ENCODE data around the gene RMND1. TPM values are rescaled to one million over a fixed set of nuclear protein-coding genes. Genes with fewer than 3 reads are reported as not detected.

Gene RMND1
- 29.2 and 51.0 TPM in 2 replicates for total RNA-seq

GRCh38 chr6:151451950-151452749, at the start of gene RMND1:
Gene RMND1, minus strand, starts transcription at chr6:151452126. Its CDS starts 6,315 bp downstream, at chr6:151445811.

DNA sequence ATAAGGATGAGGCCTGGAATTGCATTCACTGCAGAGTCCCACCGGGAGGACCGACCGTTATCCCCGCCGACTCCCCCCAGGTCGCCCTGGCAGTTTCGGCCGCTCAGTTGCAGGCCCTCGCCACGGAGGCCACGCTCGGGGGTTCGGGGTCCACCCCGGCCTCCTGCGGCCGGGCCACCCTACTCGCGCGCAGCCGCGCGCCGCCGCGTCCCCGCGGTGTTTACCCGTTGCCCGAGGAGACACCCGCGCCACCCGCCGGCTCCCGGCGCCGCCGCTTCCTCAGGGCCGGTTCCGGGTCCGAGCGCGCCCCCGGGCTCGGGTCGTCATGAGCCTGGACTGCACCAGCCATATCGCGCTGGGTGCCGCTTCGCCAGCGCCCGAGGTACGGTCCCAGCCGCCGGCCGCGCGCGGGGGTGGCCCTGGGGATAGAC, 41.9 kb upstream of the RMND1 start, which contains the start of gene CCDC170:
TSS of gene CCDC170 (plus strand) at position 214 of the 431 bp plus-strand sequence. CDS start at position 326, 112 bp downstream.

DNA sequence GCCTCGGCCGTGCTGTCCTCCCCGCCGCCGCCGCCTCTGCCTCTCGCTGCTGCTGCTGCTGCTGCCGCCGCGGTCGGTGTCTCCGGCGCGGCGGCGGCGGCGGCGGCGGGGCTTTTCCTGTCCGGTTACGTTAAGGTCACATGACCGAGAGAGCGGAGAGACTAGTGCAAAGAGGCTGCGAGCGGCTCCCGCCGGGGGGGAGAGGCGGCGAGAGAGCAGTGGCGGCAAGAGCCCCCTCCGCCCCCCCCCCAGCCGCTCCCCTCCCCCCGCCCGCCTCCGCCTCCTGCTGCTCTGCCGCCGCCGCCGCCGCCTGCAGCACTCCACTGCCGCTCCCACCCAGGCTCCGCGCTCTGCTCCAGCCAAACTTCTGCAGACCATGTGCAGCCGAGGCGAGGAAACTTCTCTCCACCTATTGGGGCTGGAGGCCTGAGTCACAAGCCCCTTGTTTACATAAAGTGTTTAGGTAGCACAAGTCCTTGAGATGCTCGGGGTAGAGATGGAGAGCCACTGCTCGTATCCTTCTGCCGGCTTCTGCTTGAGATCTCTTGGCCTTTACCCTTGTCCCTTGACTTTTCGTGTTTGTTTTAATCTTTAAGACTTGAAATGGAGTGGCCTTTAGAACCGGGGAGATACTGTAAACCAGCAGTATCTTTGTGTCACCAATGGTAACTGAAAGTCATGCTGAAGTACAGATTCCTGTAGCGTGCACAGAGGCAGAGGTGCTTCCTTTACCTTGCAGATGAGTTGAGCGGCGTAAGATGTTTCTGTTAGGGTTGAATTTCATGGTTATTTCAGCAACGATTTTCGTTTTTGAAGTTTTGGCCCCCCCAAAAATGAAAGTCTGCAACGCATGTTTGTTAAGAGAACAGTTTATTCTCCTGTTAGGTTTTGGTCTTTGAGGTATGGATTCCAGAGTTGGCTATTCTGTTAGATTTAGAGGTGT, 60.2 kb downstream of the RMND1 start, which contains the start of gene ZBTB2:
TSS of gene ZBTB2 (minus strand) at position 89 of the 943 bp plus-strand sequence. CDS start 17,922 bp downstream, outside the sequence.

Other genes with a start within 250 kb of the RMND1 start
- gene AKAP12, start 212.2 kb downstream of the RMND1 start, total RNA-seq = 102 and 340 TPM in 2 replicates
- gene ZBTB2, start 60.6 kb downstream of the RMND1 start, total RNA-seq = 6.2 and 7.8 TPM in 2 replicates
- gene CCDC170, start 41.9 kb upstream of the RMND1 start, total RNA-seq = 0.15 and 0.32 TPM in 2 replicates

All from epithelial cell of umbilical artery (primary cell).